A549 (cell line): Measurements from ENCODE around the gene VAMP1.

Experiments used
- CTCF ChIP-seq: fragments of >200 bp; sonication (Bioruptor Twin); formaldehyde crosslinking; IDR thresholded peaks from 3 replicates; pipeline ENCODE4 v1.5.1; 2016
- HDAC2 ChIP-seq: fragments of 200-600 bp; sonication (generic); IDR thresholded peaks from 2 replicates; pipeline ENCODE4 v1.6.1; 2016
- HEYL ChIP-seq: fragments of 250-450 bp; sonication (Bioruptor Pico); IDR thresholded peaks from 2 replicates; pipeline ENCODE4 v1.8.0; 2021; ENCODE audit warnings: mild to moderate bottlenecking, moderate library complexity
- POLR2A ChIP-seq: IDR thresholded peaks from 2 replicates; pipeline ENCODE4 v1.6.1; 2012; ENCODE audit warnings: mild to moderate bottlenecking, low read length
- POLR2AphosphoS2 ChIP-seq: conservative IDR thresholded peaks from 2 replicates; pipeline ENCODE4 v1.6.1; 2012; ENCODE audit warnings: low read length, improper control_type of control experiment, inconsistent platforms
- RARB ChIP-seq: fragments of 250-450 bp; sonication (Bioruptor Pico); IDR thresholded peaks from 2 replicates; pipeline ENCODE4 v1.8.0; 2021; ENCODE audit warnings: mild to moderate bottlenecking, moderate library complexity
- RFX5 ChIP-seq: fragments of 450-650 bp; IDR thresholded peaks from 2 replicates; pipeline ENCODE4 v1.7.1; 2014; ENCODE audit warnings: antibody characterized with exemption, mild to moderate bottlenecking, moderate library complexity
- RNF2 ChIP-seq: fragments of 200-600 bp; sonication (generic); IDR thresholded peaks from 2 replicates; pipeline ENCODE4 v1.6.1; 2016; ENCODE audit warnings: low read depth, mild to moderate bottlenecking, antibody characterized with exemption, moderate library complexity, borderline replicate concordance
- SREBF2 ChIP-seq: fragments of 450-650 bp; IDR thresholded peaks from 2 replicates; pipeline ENCODE4 v1.6.1; 2014; ENCODE audit warnings: mild to moderate bottlenecking, moderate library complexity
- TF ChIP-seq, protein P1 (sequence below): fragments of >200 bp; sonication (Bioruptor Twin); formaldehyde crosslinking; IDR thresholded peaks from 2 replicates; pipeline ENCODE4 v1.6.1; 2016
- TF ChIP-seq, protein P2 (sequence below): IDR thresholded peaks from 2 replicates; pipeline ENCODE4 v1.6.1; 2012

DNA sequence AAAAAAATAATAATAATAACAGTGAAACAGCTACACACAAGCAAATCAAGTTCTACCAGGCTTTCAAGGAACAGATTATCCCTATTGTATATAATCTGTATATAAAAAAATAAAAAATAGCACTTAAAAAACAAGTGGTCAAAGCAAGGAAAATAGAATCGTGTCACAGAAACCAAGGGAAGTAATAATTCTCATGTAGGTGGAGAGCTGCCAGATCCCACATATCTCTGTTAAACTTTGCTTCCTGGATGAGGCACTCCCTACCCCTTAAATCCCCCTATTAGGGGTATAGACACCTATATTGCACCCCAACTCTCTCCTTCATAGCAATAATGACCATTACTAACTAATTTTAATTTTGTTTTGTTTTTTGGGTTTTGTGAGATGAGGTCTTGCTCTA lies 30.1 kb downstream of the VAMP1 start:
- TF ChIP-seq, protein P1, sequence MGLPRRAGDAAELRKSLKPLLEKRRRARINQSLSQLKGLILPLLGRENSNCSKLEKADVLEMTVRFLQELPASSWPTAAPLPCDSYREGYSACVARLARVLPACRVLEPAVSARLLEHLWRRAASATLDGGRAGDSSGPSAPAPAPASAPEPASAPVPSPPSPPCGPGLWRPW, result no peak
- TF ChIP-seq HDAC2 (no peak), SREBF2 (no peak), CTCF (no peak), RARB (CRISPR knock-in tag) (no peak), HEYL (CRISPR knock-in tag) (no peak), RFX5 (no peak), RNF2 (no peak), POLR2A (no peak), POLR2AphosphoS2 (no peak)
- TF ChIP-seq, protein P2, sequence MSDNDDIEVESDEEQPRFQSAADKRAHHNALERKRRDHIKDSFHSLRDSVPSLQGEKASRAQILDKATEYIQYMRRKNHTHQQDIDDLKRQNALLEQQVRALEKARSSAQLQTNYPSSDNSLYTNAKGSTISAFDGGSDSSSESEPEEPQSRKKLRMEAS, result no peak
